HG03139 (cell line): ENCODE results near the gene KANTR.

ENCODE experiments used
- ATAC-seq: cut with Tn5 transposase; IDR thresholded peaks from one replicate; pipeline ENCODE4 v1.9.1; 2021; ENCODE audit not compliant: unreplicated experiment

The KANTR gene

DNA sequence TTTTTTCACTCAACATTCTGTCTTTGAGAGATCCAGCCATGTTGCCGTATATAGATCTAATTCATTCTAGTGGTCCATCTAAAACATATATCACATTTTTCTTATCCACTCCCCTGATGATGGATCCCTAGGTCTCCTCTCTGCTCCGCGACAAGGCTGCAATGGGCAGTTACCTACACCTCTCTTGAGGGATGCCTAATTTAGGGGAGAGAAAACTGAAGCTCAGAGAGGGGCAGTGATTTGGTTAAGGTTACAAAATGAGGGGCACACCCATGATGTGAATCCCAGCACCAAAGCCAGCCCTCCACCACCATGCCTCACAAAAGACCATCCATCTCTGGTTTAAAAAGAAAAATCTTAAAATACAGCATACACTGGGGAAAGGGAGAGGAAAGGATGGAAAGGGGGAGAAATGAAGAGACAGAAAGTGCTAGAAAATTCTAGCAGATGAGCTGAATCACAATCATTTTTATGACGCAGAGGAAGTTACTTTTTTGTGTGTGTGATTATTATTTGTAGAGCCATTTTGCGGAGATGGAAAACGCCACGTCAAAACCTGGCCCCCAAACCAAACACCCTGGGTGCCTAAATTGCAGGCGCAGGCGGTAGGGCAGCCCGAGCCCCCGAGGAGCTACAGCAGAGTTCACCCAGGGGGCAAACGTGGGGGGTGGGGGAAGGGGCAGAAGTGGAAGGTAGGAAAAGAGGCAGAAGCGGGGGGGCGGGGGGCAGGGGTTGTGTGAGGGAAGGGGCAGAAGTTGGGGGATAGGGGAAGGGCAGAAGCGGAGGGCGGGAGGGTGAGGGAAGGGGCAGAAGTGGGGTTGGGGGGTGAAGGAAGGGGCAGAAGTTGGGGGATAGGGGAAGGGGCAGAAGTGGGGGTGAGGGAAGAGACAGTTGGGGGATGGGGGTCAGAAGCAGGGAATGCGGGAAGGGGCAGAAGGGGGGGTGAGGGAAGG, 13.0 kb upstream of the KANTR start:
- no peak for ATAC-seq

DNA sequence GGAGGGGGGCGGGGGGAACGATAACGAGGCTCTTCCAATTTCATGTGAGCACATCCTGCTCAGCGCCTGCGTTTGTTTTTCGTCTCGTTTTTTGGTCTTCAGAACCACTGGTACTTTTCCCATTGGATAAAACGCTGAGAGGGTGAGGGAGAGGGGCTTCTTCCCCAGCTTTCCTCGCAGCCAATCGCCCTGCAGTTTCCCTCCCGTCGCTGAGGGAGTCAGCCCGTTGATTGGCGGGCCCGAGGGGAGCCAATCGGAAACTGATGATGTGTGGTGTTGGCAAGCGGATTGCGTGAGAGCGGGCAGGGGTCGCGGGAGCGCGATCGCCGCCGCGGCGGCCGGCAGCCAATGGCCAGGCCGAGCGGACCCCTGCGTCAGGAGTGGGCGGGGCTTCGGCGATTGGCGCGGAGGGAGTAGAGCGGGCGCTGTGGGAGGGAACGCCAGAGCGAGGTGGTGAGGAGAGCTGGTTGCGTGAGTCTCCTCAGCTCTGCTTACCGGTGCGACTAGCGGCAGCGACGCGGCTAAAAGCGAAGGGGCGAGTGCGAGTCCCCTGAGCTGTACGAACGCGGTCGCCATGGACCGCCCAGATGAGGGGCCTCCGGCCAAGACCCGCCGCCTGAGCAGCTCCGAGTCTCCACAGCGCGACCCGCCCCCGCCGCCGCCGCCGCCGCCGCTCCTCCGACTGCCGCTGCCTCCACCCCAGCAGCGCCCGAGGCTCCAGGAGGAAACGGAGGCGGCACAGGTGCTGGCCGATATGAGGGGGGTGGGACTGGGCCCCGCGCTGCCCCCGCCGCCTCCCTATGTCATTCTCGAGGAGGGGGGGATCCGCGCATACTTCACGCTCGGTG, 11.8 kb upstream of the KANTR start, which contains the start of gene TSPYL2:
Gene TSPYL2, plus strand, starts transcription at position 443 of the 848 bp plus-strand sequence. Its CDS starts 132 bp downstream, at position 575.
- ATAC-seq: peak; percentile 93

DNA sequence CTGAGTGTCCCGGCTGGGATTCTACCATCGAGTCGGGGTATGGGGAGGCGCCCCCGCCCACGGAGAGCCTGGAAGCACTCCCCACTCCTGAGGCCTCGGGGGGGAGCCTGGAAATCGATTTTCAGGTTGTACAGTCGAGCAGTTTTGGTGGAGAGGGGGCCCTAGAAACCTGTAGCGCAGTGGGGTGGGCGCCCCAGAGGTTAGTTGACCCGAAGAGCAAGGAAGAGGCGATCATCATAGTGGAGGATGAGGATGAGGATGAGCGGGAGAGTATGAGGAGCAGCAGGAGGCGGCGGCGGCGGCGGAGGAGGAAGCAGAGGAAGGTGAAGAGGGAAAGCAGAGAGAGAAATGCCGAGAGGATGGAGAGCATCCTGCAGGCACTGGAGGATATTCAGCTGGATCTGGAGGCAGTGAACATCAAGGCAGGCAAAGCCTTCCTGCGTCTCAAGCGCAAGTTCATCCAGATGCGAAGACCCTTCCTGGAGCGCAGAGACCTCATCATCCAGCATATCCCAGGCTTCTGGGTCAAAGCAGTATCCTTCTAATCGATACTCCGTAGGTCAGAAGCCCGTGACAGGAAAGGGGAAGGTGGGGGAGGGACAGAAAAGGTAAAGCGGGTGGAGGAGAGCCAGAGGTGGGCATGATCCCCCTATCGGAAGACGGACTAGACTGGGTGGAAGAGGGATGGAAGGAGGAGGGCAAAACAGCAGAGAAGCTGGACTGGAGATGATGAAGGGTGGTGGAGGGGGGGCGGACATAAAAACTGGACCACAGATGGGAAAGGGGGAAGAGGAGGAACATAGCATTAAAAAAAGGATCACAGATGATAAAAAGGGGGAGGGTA, 10.9 kb upstream of the KANTR start:
- ATAC-seq: no peak

DNA sequence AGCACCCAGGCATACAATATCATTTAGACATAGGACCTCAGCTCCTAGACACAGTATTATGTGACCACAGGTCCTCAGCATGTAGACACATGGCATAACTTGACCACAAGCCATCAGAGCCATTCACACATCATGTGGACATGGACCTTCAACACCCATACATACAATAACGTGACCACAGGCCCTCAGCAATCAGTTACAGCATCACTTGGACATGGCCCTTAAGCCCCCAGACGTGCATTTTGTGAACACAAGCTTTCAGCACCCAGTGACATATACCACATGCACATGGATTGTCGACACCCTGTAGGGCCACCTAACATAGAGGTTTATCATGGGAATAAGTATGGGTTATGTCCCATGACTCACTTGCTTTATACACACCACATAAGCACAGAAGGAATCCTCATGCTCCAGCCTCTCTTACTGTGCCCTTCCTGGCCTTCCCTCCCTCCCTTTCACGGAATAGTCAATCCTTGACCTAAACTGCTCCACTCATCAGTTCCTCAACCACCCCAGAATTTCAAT, 9.8 kb upstream of the KANTR start:
- no peak for ATAC-seq

DNA sequence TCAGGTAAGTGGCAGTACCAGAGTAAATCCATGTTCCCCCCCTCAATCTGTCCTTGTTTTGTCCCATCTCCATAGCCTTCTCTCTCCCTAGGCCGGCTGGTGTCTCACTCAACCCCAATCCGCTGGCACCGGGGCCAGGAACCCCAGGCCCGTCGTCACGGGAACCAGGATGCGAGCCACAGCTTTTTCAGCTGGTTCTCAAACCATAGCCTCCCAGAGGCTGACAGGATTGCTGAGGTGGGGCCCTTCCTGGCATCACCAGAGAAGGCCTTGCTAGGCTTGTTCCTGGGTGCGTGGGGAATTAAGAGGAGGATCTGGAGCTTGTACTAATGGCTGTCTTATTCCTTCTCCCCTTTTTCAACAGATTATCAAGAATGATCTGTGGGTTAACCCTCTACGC, 9.1 kb upstream of the KANTR start:
- ATAC-seq: no peak

DNA sequence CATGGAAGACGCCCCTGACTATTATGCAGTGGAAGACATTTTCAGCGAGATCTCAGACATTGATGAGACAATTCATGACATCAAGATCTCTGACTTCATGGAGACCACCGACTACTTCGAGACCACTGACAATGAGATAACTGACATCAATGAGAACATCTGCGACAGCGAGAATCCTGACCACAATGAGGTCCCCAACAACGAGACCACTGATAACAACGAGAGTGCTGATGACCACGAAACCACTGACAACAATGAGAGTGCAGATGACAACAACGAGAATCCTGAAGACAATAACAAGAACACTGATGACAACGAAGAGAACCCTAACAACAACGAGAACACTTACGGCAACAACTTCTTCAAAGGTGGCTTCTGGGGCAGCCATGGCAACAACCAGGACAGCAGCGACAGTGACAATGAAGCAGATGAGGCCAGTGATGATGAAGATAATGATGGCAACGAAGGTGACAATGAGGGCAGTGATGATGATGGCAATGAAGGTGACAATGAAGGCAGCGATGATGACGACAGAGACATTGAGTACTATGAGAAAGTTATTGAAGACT, 8.2 kb upstream of the KANTR start:
- ATAC-seq: no peak

DNA sequence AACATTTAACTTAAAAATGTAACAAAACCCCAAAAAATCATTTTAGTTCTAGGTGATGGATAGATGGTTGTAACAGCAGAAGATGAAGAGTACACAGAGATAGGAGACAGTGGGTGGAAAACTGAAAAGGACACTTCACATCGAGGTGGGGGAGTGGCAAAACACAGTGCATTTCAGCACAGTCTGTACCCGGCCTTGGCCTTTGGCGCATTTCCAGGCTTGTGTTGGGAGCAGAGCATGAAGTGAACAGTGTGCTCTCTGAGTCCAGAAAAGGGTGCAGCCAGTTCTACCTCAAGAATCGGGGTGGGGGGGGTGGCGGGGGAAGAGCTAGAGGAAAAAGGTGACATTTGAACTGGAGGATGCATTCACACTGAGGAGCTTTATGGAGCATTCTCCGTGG, 7.5 kb upstream of the KANTR start:
- no peak for ATAC-seq

DNA sequence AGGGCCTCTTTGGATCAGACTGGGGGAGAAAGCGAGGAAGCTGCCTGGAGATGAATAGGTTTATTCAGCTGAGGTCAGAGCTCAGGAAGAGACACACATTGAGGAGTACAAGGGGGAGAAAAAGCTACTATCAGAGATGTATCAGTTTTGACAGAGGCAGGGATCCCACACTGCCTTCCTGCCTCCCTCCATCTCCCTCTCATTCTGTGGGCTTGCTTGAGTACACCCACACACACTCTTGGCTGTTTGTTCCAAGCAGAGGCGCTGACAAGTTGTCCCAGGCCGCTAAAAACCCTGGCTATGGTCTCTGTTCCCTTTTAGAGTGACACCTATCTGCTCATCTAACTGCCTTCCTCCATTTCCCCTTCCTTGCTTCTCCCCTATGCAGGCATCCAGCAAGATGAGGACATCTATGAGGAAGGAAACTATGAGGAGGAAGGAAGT, 6.5 kb upstream of the KANTR start:
- no peak for ATAC-seq

DNA sequence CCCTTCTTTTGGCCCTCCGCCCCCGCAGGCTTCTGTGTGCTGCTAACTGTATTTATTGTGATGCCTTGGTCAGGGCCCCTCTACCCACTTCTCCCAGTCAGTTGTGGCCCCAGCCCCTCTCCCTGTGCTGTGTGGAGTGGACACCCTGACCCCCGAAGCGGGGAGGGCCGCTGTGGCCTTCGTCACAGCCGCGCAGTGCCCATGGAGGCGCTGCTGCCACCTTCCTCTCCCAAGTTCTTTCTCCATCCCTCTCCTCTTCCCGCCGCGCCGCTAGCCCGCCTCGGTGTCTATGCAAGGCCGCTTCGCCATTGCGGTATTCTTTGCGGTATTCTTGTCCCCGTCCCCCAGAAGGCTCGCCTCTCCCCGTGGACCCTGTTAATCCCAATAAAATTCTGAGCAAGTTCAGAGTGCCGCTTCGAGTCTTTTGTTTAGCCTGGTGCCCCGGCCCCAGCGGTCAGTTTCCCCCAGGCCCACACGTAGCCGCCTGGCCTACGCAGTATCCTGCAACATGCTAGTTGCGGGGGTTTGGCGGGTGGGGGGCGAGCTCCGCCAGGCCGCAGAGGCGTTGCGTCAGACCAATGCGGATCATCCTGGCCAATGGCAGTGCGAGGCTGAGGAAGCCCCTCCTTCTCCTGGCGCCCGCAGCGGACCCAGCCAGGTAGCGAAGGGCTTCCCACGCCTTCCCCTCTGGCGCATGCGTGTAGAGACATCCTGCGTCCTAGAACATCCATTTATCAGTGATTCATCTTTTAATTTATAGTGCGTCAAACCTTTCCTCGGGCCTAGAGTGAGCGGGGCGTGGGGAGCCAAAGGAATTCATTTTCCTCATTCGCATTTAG, 5.6 kb upstream of the KANTR start:
- peak; percentile 52 for ATAC-seq

DNA sequence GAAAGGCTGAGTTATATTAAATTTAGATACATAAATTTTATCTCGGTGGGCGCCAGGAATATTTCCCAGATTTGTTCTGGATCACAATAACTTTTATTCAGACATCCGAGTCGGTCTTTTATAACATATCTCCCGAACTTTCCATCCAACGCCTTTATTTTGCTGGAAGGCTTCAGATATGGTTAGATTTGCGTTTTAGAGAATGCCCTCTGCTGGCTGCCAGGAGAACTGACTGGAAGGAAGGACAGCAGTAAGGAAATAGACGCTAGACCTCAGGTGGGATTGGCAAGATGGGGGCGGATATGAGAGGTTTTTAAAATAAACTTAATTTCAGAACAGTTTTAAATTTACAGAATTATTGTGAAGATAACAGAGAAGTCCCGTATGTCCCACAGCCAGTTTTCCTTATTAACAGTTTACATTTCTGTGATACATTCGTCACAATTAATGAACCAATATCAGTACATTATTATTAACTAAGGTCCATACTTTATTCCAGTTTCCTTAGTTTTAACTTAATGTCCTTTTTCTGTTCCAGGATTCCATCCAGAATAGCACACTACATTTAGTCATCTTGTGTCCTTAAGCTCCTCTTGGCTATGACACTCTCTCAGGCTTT, 4.6 kb upstream of the KANTR start:
- ATAC-seq: no peak

DNA sequence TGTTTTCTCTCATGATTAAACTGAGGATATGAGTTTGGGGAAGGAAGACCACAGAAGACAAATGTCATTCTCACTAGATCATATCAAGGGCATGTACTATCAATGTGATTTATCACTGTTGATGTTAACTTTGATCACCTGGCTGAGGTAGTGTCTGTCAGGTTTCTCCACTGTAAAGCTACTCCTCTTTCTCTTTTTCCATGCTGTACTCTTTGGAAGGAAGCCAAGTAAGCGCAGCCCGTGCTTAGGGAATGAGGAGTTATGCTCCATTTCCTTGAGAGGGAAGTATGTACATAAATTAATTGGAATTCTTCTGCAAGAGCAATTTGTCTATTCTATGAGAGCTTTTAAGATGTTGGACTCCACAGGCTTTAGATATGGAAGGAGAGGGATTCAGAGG, 4.0 kb upstream of the KANTR start:
- ATAC-seq: no peak

DNA sequence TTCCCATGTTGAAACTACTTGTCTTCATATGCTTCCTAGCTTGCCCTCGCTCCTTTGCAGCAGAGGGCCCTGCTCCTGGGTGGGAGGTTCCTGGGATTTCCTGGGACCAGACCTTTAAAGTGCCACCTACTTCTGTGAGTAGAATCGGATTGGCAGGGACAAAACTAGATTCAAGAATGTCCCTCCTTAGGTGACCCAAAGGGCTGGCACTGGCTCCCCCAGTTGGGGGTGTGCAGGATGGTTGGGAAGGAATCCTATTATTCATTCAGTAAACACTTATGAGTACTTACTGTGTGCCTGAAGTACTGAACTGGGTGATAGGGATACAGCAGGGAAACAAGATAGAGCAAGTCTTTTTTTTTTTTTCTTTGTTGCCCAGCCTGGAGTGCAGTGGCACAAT, 2.6 kb upstream of the KANTR start:
- no peak for ATAC-seq

DNA sequence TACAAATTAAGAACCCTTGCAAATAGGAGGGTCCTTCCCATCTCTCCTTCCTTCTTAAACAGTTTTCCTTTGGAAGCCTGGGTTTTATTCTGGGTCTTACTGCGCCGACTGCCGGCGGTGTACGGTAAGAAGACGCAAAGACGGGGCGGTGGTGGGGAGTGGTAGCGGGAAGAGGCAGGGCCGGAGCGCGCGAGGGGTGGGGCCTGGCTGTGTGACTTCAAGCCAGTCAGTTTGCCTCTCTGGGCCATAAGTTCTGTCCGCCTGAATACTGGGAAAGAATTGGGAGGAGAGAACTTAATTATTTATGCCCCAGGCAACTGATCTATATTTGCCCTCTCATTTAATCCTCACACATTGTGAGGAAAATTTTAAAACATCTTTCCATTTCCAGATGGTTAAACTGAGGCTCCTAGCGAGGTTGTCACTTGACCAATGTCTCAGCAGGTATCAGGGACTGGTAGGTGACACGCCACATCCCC, 726 bp upstream of the KANTR start:
- ATAC-seq: no peak

DNA sequence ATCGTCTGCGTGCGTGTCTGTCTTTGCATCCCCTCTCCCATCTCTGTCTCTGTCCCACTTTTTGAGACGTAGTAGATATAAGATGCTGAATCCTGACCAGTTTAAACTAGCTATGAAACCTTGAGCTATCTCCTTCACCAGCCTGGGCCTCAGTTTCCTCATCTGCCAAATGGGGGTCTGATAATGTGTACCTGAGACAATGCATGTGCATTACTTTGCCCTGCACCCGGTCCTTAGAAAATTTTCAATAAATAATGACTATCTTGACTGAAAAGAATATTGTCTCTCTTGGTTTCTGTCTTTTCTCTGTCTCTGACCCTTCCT, 602 bp downstream of the KANTR start:
- ATAC-seq: no peak

DNA sequence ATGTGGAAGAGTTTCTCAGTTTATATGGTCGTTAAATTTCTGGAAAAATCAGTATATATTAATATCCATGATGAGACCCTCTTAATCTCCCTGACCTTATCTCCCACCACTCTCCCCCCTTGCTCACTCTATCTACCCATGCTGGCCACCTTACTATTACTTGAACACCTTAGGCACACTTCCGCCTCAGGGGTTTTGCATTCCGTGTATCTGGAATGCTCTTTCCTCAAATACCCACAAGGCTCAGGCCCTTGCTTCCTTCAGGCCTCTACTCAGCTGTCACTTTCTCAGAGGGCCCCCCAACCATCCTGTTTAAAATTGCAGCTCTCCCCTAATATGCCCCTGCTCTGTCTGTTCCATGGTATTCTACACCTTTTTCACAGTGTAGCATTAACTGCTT, 1.9 kb downstream of the KANTR start:
- ATAC-seq: no peak

DNA sequence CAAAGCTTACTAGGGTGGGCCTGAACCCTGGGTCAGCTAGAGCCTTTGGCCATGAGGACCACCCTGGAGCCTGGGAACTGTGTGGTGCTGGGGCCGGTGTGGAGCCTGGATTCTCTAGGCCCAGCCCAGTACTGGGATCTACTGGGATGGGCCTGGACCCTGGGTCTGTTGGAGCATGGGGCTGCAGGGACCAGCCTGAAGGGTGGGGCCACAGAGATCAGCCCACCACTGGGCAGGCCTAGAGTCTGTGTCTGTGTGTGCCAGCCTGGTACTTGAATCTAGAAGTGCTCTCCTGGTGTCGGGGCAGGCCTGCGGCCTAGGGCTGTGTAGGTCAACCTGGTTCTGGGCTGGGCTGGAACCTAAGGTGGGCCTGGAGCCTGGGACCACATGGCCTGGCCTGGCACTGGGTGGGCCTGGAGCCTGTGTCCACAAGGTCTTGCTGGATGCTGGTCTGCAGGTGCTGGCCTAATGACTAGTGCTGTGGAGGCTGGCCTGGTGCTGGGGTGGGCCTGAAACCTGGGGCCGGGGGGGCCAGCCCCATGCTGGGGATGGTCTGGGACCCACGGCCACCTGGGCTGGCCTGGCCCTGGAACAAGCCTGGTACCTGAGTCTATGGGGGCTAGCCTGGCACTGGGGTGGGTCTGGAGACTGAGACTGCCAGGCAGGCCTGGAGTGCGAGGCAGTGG, 21.1 kb downstream of the KANTR start:
- ATAC-seq: no peak

DNA sequence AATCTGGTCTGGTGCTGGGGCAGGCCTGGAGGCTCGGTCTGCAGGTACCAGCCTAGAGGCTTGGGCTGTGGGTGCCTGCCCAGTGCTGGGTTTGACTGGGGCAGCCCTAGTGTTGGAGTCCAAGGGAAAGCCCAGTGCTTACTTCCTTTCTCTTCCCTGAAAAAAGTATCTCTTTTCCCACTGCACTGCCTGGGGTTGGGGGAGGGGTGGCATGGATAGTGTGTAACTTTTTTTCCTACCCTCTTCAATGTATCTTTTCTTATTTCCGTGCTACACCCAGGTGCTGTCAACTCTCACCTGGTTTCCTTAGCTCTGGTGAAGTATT, 21.6 kb downstream of the KANTR start:
- no peak for ATAC-seq

DNA sequence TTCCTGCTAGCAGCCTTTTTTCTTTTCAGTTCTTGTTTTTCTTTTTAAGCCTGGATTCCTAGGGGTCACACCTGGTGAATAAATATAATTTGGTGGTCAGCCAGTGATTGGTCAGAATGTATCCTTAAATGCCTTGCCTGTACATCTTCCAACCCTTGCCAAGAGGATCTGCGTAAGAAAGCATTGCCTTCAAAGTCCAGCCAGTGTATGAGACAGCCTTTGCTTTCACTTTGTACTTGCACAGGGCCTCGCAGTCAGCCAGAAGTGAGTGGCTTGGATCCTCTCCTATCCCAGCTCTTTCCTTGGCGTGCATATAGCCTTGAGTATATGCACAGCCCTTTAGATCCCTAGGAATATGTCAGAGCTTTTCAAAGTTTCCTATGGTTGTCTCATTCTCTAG, 22.2 kb downstream of the KANTR start:
- no peak for ATAC-seq

DNA sequence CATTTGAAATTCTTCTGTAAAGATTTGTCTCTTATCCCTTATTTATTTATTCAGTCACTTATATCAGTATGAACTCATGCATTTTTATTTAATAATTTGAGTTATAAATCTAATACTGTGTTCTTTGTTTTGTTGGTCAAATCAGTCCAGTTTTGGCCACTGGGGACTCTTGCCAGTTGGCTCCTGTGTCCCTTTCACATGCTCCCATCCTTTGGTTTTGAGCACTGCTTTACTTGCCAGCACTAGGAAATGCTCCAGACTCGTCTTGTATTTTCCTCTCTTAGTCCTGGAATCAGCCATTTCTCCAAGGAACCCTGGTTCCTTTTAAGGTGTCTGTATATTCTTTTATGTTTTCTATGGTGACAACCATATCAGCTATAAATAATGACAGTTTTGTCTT, 28.1 kb downstream of the KANTR start:
- no peak for ATAC-seq
